Left lung (tissue), 10 donors: ENCODE results near the gene RAB3A. TPM values are rescaled to one million over a fixed set of nuclear protein-coding genes. Genes with fewer than 3 reads are reported as not detected.

Source experiments
- ATAC-seq: fragments of 200-7000 bp; cut with Tn5 transposase; one replicate; pipeline ENCODE4 v1.9.1; 2020; ENCODE audit warnings: moderate library complexity
- DNase-seq, 4 donors: peaks; one replicate each; pipeline ENCODE4 v3.0.0-alpha.2; 2013 to 2020
- H3K27ac ChIP-seq, 2 donors: fragments of 200-600 bp; sonication (generic) in 1 of 2; one replicate each; pipeline versions ENCODE4 v1.5.0 to v1.8.0; 2020 to 2021
- H3K27me3 ChIP-seq, 2 donors: fragments of 200-600 bp; sonication (generic) in 1 of 2; one replicate each; pipeline versions ENCODE4 v1.5.0 to v1.8.0; 2020 to 2021
- H3K36me3 ChIP-seq, 2 donors: fragments of 200-600 bp; sonication (generic) in 1 of 2; one replicate each; pipeline versions ENCODE4 v1.5.0 to v1.8.0; 2020 to 2021
- H3K4me1 ChIP-seq, 2 donors: fragments of 200-600 bp; one replicate each; pipeline ENCODE4 v1.8.0; 2021
- H3K4me3 ChIP-seq, 2 donors: fragments of 200-600 bp; sonication (generic) in 1 of 2; one replicate each; pipeline versions ENCODE4 v1.5.0 to v1.8.0; 2020 to 2021; ENCODE audit warnings: mild to moderate bottlenecking in 1 of 2
- H3K9me3 ChIP-seq, 2 donors: fragments of 200-600 bp; sonication (generic) in 1 of 2; one replicate each; pipeline versions ENCODE4 v1.5.0 to v1.8.0; 2020 to 2021
- CTCF ChIP-seq, 2 donors: fragments of 200-600 bp; sonication (generic) in 1 of 2; IDR thresholded peaks; one replicate each; pipeline versions ENCODE4 v1.5.0 to v1.8.0; 2021; ENCODE audit warnings: antibody characterized with exemption in 2 of 2
- intact Hi-C, 2 donors: fragments of 100-400 bp; cut with DNase I; formaldehyde crosslinking; loops; one replicate each; pipeline versions ENCODE4 v1.11.2 to v1.14.2; 2022
- polyA plus RNA-seq, 6 donors: library from polyadenylated mRNA; unstranded; fragments of 120-200 nt; gene quantifications; one replicate each; pipeline ENCODE4 v1.2.1, GENCODE V29; 2013; ENCODE audit not compliant: insufficient read length in 6 of 6
- total RNA-seq, 2 donors: library from RNA; stranded (reverse); fragmentation: NEBNext Ultra II Directional; extraction: Animal tissue kit (Norgen Biotek cat#: 25700); gene quantifications; one replicate each; pipeline ENCODE4 v1.2.1, GENCODE V29; 2021
- donor health status: DM: no; HTN: yes; CAD: no.
- donor health status: DM: no; HTN: no; CAD: no.

RAB3A gene
- total and polyA plus RNA-seq, 8 donors = 3.1 to 6.2 (median 4.3) TPM

DNA sequence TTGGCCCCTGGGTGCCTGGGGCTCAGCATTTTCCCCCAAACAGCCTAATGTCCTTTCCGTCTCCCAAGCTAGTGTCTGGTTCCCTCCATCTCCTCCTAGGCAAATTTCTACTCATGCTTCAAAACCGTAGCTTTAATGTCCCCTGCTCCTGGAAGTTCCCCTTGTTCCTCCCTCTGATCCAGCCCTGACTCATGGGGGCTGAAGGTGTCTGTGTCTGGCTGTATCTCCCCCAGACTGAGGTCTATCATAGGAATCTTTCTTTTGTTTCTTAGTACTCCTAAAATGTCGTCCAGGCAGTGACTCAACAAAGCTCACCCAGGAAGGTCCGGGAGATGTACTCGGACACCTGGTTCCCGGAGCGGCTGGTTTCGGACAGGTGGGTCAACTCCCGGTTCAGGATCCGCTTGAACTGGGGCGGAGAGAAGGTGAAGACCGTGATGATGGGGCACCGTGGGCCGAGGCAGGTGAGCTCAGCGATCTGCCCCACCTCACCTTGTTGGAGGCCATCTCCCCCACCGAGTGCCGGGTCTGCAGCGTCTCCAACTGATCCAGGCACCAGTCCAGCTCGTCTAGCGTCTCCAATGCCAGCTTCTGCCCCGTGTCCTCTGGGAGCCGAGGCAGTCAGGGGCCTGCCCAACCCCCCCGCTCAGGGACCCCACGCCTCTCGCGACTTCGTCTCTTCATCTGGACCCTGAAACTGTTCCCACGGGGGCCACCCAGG, 16.2 kb upstream of the RAB3A start:
- TF ChIP-seq CTCF (IDR thresholded peaks at IDR 0.05) = no peak
- intact Hi-C loops = no loop called here
- no peak overlapping the region for H3K27ac ChIP-seq
- H3K9me3 ChIP-seq = no peaks in the 10 kb centered on the region
- peaks cover 5 to 6% of the 10 kb centered on the region in 2 donors for H3K4me1 ChIP-seq
- no peak overlapping the region for H3K4me3 ChIP-seq
- no peaks in the 10 kb centered on the region for H3K36me3 ChIP-seq
- peaks cover 3 to 52% of the 10 kb centered on the region in 2 donors for H3K27me3 ChIP-seq
- DNase-seq = no peak
- no peak for ATAC-seq

- Histone ChIP-seq H3K4me1 (no peaks in the 10 kb centered on the region), H3K9me3 (no peaks in the 10 kb centered on the region), H3K36me3 (no peaks in the 10 kb centered on the region), H3K4me3 (no peak overlapping the region), H3K27ac (no peak overlapping the region), H3K27me3 (peaks cover 0 to 38% of the 10 kb centered on the region in 2 donors)
- no peak for ATAC-seq
- TF ChIP-seq CTCF (IDR thresholded peaks at IDR 0.05) = no peak
- DNase-seq = no peak
- intact Hi-C loops = no loop called here
Observed at GRCh38 chr19:18218600-18218999, 14.8 kb upstream of the RAB3A start.

DNA sequence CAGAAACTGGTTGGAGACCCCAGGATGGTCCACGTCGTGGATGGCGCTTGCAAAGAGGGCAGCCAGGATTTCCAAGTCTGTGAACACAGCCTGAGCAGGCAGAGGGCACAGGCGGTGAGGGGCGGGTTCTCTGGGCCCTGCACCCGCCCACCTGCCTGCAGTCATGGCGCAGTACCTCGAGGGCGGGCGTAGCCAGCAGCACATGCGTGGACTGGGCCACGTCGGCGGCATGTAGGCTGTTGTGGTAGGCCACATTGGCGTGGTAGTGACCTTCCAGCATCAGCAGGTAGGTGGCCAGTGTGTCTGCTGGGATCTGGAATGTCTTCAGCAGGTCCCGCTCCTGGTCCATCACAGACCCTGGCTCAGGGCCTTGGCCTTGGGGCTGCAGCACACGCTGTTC, 14.3 kb upstream of the RAB3A start:
- intact Hi-C loops = no loop called here
- no peak overlapping the region for H3K4me3 ChIP-seq
- no peak for TF ChIP-seq CTCF (IDR thresholded peaks at IDR 0.05)
- no peak overlapping the region for H3K27ac ChIP-seq
- H3K9me3 ChIP-seq = no peaks in the 10 kb centered on the region
- H3K36me3 ChIP-seq = no peaks in the 10 kb centered on the region
- ATAC-seq = no peak
- DNase-seq = no peak
- no peaks in the 10 kb centered on the region for H3K4me1 ChIP-seq
- peaks cover 0 to 36% of the 10 kb centered on the region in 2 donors for H3K27me3 ChIP-seq

GRCh38 chr19:18216789-18217188, 12.9 kb upstream of the RAB3A start:
- Histone ChIP-seq H3K27ac (no peak overlapping the region), H3K4me3 (no peak overlapping the region), H3K36me3 (no peaks in the 10 kb centered on the region), H3K9me3 (no peaks in the 10 kb centered on the region), H3K4me1 (no peaks in the 10 kb centered on the region), H3K27me3 (peaks cover 0 to 24% of the 10 kb centered on the region in 2 donors)
- intact Hi-C loops = no loop called here
- DNase-seq = no peak
- TF ChIP-seq CTCF (IDR thresholded peaks at IDR 0.05) = no peak
- no peak for ATAC-seq

DNA sequence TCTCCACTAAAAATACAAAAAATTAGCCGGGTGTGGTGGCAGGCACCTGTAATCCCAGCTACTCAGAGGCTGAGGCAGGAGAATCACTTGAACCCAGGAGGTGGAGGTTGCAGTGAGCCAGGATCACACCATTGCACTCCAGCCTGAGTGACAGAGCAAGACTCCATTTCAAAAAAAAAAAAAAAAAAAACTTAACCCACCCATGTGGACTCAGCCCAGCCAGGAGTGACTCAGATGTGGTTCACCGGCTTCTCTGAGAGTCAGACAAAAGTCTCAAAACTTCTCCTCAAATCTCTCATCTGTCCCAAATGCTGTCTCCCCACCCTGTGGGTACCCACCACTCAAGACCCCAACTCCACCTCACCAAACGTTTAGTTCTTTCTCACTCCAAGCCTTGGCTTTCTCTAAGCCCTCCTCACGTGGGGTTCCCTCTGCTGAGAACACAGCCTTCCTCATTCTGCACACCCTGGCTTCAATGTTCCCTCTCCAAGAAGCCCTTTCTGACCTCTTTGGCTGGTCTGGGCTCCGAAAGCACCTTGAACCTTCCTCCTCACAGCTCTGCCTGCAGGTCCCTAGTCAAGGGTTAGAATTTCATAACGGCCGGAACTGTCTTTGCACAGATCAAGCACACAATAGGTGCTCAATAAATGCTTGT, 11.1 kb upstream of the RAB3A start:
- no peak overlapping the region for H3K4me3 ChIP-seq
- intact Hi-C loops = no loop called here
- H3K36me3 ChIP-seq = no peaks in the 10 kb centered on the region
- ATAC-seq (no peak), DNase-seq (no peak)
- no peak overlapping the region for H3K27ac ChIP-seq
- H3K4me1 ChIP-seq = no peaks in the 10 kb centered on the region
- no peaks in the 10 kb centered on the region for H3K9me3 ChIP-seq
- TF ChIP-seq CTCF (IDR thresholded peaks at IDR 0.05) = no peak
- H3K27me3 ChIP-seq = peaks cover 0 to 10% of the 10 kb centered on the region in 2 donors
